ENCODE results near the gene CRAT. TPM values are rescaled to one million over a fixed set of nuclear protein-coding genes. Genes with fewer than 3 reads are reported as not detected.
"Not testable (repeated sequence)": the region's sequence is repeated elsewhere in the genome, so short reads cannot be mapped to it uniquely, and the experiment has no call there.

Gene CRAT
- total RNA-seq, 6 experiments from 2014 or later: 35.5 to 50.2 (median 42.6) TPM

- H3K9me3 Mint-ChIP-seq: no peaks in the 10 kb centered on the region
- no peaks in the 10 kb centered on the region; the same call in 1 of the 2 replicates for H3K27me3 Mint-ChIP-seq (ENCODE audit: insufficient read depth)
- TF ChIP-seq, protein P1, sequence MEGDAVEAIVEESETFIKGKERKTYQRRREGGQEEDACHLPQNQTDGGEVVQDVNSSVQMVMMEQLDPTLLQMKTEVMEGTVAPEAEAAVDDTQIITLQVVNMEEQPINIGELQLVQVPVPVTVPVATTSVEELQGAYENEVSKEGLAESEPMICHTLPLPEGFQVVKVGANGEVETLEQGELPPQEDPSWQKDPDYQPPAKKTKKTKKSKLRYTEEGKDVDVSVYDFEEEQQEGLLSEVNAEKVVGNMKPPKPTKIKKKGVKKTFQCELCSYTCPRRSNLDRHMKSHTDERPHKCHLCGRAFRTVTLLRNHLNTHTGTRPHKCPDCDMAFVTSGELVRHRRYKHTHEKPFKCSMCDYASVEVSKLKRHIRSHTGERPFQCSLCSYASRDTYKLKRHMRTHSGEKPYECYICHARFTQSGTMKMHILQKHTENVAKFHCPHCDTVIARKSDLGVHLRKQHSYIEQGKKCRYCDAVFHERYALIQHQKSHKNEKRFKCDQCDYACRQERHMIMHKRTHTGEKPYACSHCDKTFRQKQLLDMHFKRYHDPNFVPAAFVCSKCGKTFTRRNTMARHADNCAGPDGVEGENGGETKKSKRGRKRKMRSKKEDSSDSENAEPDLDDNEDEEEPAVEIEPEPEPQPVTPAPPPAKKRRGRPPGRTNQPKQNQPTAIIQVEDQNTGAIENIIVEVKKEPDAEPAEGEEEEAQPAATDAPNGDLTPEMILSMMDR (IDR thresholded peaks at IDR 0.05): no peak
- no peak overlapping the region for H3K4me3 Mint-ChIP-seq
- no peak overlapping the region for H3K27ac Mint-ChIP-seq
- H3K4me1 Mint-ChIP-seq (ENCODE audit: low read depth): peaks cover 22% of the 10 kb centered on the region
- H3K36me3 Mint-ChIP-seq (ENCODE audit: low read depth): peaks cover 11% of the 10 kb centered on the region
- DNase-seq: no peak
Observed at GRCh38 chr9:129122133-129122532, 11.5 kb upstream of the CRAT start.

DNA sequence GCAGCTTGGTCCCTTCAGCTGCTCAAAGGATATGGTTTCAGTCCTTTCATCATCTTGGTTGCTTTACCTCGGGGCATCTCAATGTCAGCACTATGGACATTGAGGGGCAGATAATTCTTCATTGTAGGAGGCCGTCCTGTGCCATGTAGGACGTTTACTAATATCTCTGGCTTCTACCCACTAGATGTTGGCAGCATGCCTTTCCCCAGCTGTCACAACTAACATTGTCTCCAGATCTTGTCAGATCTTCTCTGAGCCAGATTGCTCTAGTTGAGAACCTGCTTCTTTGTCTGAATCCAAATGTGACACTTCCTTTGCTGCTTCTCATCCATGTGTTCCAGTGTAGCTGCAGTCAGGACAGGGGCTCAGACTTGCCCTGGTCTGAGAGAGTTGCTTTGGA is 10.9 kb upstream of the CRAT start:
- Mint-ChIP-seq H3K36me3 (ENCODE audit: low read depth) (peaks cover 9% of the 10 kb centered on the region), H3K4me1 (ENCODE audit: low read depth) (peaks cover 22% of the 10 kb centered on the region), H3K9me3 (no peaks in the 10 kb centered on the region), H3K4me3 (no peak overlapping the region), H3K27me3 (ENCODE audit: insufficient read depth) (no peaks in the 10 kb centered on the region; the same call in 1 of the 2 replicates), H3K27ac (peak overlapping the region; percentile 6; the same call in 1 of the 2 replicates)
- DNase-seq: no peak
- TF ChIP-seq, protein P1 (IDR thresholded peaks at IDR 0.05): no peak

- no peaks in the 10 kb centered on the region; the same call in 1 of the 2 replicates for H3K27me3 Mint-ChIP-seq (ENCODE audit: insufficient read depth)
- H3K4me3 Mint-ChIP-seq: no peak overlapping the region
- H3K27ac Mint-ChIP-seq: no peak overlapping the region
- H3K4me1 Mint-ChIP-seq (ENCODE audit: low read depth): peaks cover 16% of the 10 kb centered on the region; the same call in 1 of the 2 replicates
- TF ChIP-seq, protein P1 (IDR thresholded peaks at IDR 0.05): no peak
- H3K9me3 Mint-ChIP-seq: no peaks in the 10 kb centered on the region
- DNase-seq: no peak
- H3K36me3 Mint-ChIP-seq (ENCODE audit: low read depth): no peaks in the 10 kb centered on the region; the same call in 1 of the 2 replicates
Observed at GRCh38 chr9:129118799-129119198, 8.2 kb upstream of the CRAT start.

DNA sequence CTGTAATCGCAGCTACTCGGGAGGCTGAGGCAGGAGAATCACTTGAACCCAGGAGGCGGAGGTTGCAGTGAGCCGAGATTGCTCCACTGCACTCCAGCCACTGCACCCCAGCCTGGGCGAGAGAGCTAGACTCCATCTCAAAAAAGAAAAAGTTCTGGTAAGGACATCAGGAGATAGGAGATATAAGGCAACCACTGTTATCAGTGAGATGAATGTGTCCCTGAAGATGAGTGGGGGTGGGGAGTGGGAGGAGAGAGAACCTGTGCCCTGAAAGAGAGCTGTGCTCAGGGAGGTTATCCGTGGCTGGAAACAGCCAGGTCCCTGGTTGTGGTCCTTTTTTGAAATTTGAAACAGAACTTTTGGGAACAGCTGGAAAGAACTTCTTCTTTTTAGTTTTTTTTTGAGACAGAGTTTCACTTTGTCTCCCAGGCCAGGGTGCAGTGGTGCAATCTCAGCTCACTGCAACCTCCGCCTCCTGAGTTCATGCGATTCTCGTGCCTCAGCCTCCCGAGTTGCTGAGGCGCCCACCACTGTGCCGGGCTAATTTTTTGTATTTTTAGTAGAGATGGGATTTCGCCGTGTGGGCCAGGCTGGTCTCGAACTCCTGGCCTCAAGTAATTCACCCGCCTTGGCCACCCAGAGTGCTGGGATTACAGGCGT is 3.2 kb upstream of the CRAT start:
- Mint-ChIP-seq H3K27ac (no peak overlapping the region), H3K27me3 (ENCODE audit: insufficient read depth) (no peaks in the 10 kb centered on the region), H3K4me3 (no peak overlapping the region), H3K9me3 (no peaks in the 10 kb centered on the region), H3K36me3 (ENCODE audit: low read depth) (no peaks in the 10 kb centered on the region), H3K4me1 (ENCODE audit: low read depth) (peaks cover 27% of the 10 kb centered on the region)
- TF ChIP-seq, protein P1 (IDR thresholded peaks at IDR 0.05): no peak
- DNase-seq: no peak

GRCh38 chr9:129112526-129112925 is 1.9 kb upstream of the CRAT start:
- H3K27ac Mint-ChIP-seq: not testable (repeated sequence)
- H3K4me1 Mint-ChIP-seq (ENCODE audit: low read depth): peaks cover 29% of the 10 kb centered on the region

DNA sequence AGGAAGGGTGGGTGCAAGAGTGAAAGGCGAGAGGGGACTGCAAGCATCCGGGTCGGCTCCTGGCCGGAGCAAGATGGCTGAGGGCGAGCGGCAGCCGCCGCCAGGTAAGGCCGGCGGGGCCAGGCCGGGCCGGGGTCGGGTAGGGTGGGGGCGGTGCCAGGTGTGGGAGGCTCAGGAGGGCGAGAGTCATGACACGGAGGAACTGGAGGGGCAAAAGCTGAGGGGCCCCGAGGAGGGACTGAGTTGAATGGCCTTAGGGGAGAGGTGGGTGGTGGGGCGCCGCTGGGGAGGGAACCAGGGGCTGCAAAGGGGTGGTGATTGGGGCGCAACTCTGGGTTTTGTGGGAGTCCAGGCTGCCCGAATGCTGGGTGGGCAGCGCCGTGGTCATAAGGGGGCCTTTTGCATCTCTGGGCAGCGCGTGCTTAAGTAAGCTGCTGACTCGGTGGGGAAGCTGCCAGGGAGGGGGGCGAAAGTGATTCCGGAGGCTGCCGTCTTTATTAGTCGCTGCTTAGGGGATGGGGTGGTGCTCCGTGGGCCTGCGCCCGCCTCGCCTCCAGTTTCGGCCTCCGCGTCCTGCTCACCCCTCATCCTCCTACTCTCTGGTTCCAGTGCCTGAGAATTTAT is 1.0 kb upstream of the CRAT start:
- Mint-ChIP-seq H3K9me3 (no peaks in the 10 kb centered on the region), H3K4me3 (peak overlapping the region; percentile 90), H3K4me1 (ENCODE audit: low read depth) (peaks cover 29% of the 10 kb centered on the region), H3K36me3 (ENCODE audit: low read depth) (peaks cover 5% of the 10 kb centered on the region; the same call in 1 of the 2 replicates), H3K27ac (peak overlapping the region; percentile 96), H3K27me3 (ENCODE audit: insufficient read depth) (no peaks in the 10 kb centered on the region)
- TF ChIP-seq, protein P1 (IDR thresholded peaks at IDR 0.05): no peak
- DNase-seq: peak; percentile 5

More at GRCh38 chr9:129112526-129112925, 1.9 kb upstream of the CRAT start:
- H3K4me3 Mint-ChIP-seq: peak overlapping the region; percentile 90
- H3K9me3 Mint-ChIP-seq; H3K36me3 Mint-ChIP-seq (ENCODE audit: low read depth); H3K27me3 Mint-ChIP-seq (ENCODE audit: insufficient read depth); DNase-seq: not testable (repeated sequence)

Measured in HFFc6 (cell line).